Inferior parietal cortex (tissue), 1 donor: ENCODE data around the gene GRB10.
"Not testable (repeated sequence)": the region's sequence is repeated elsewhere in the genome, so short reads cannot be mapped to it uniquely, and the experiment has no call there.

ENCODE experiments used
- DNase-seq: peaks from one replicate; pipeline ENCODE4 v3.0.0-alpha.2; 2016; ENCODE audit errors: extremely low spot score

GRB10 gene

DNA sequence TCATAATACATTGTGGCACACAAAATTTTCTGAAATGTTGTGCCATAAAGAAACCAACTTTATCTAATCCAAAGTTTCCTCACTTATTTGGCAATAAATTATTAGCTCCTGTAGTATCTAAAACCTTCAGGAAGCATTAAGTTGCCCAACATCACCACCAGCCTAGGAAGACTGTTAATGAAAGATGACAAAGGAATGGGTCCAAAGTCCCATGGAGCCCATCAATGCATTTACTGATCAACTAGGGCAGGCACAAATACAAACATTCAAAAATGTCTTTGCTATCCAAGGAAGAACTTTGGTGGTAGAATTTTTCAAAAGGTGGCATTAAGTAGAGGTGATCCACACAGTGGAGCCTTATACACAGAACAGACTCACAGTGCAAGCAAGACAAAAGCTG, 4.5 kb downstream of the GRB10 start:
- no peak for DNase-seq

GRCh38 chr7:50775836-50776235, 6.9 kb downstream of the GRB10 start:
- DNase-seq, result no peak

- no peak for DNase-seq
Observed at GRCh38 chr7:50775231-50775630, 7.5 kb downstream of the GRB10 start.

DNA sequence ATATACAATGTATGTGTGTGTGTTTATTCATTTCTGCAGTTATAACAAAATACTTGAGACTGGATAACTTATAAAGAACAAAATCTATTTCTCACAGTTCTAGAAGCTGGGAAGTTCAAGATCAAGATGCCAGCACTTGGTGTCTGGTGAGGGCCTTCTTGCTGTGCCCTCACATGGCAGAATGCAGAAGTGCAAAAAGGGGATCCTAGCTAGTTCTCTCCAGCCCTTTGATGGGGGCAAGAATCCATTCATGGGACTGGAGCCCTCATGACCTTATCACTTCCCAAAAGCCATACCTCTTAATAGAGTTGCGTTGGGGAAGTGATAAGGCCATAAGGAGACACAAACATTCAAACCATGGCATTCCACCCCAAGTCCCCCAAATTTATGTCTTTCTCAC, 8.4 kb downstream of the GRB10 start:
- no peak for DNase-seq

GRCh38 chr7:50773071-50773470, 9.6 kb downstream of the GRB10 start:
- not testable (repeated sequence) for DNase-seq

- no peak for DNase-seq
Observed at GRCh38 chr7:50771120-50772002, 11.3 kb downstream of the GRB10 start.

DNA sequence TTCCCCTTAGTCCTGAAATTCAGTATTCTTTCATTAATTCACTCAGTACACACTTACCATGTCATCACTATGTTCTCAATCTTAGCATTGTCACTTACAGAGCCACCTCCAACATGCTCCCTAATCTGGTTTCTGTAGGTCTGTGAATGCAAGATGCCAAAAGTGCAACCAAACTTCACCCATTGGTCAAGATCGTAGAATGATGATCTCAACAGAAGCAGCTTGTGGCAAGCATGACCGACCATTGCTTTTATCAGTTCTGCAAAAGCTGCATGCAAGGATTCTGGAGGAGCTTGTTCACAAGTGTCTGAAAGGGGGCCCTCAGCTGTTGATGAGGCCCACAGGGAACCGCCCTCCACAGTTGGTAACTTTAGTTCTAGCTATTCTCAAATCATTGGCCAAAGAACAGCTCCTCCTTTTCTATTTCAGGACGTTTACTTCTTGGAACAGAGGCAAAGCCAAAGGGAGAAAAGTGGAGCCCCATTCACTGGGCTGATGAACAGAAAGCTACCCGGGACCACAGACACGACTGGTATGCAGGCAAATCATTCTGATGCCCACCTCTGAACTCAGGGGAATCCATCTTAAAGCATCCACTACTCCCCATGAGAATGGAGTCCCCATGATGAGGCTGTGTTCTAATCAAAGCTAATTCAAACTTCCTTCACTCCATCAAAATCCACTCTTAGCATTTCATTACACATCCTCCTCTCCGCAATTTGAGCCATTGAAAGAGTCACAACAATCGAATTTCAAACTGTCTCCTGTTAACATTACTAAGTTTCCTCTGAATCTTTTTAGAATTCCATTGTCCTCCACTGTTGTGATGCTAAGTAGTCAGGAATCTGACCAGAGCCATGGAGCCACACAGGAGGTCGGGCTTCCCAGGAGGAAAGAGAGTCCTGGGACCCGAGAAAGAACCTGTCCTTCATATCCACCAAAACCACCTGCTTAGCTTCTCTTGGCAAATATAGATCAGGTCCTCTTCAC, 13.9 kb downstream of the GRB10 start:
- DNase-seq, result no peak

DNA sequence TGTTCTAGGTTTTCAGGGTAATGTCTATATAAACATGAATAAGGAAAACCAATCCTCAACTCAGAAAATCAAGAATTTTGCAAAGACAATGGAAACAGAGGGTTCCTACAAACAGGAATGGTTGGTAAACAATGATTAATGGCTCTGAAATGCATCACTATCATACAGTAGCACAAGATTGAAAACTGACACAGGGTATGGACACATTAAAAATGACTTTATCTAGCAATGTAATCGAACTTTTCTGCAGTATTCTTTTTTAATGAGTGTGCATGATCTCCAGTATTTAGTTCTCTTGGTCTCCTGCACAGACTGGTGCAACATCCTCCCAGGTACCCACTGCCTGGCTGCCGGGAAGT, 15.9 kb downstream of the GRB10 start:
- DNase-seq, result no peak

- DNase-seq, result no peak
Observed at GRCh38 chr7:50766106-50766848, 16.4 kb downstream of the GRB10 start.

DNA sequence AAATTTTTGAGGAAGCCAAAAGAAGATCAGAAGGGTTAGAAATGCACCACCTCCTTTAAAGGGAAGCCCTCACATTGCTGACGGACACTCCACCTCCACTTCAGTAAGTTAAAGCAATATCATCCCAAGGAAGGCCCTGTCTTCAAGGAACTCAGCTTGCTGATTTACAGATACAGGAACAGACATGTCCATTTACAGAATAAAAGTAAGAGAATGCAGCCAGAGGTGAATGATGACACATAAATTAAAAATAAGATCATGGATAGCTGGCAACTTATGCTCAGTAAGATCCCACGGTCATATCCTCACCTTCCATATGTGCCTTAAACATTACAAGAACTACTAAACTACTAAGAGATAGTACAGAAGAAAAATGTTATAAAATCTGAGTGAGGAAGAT, 20.4 kb downstream of the GRB10 start:
- DNase-seq, result no peak

- DNase-seq, result no peak
Observed at GRCh38 chr7:50761713-50762112, 21.0 kb downstream of the GRB10 start.

DNA sequence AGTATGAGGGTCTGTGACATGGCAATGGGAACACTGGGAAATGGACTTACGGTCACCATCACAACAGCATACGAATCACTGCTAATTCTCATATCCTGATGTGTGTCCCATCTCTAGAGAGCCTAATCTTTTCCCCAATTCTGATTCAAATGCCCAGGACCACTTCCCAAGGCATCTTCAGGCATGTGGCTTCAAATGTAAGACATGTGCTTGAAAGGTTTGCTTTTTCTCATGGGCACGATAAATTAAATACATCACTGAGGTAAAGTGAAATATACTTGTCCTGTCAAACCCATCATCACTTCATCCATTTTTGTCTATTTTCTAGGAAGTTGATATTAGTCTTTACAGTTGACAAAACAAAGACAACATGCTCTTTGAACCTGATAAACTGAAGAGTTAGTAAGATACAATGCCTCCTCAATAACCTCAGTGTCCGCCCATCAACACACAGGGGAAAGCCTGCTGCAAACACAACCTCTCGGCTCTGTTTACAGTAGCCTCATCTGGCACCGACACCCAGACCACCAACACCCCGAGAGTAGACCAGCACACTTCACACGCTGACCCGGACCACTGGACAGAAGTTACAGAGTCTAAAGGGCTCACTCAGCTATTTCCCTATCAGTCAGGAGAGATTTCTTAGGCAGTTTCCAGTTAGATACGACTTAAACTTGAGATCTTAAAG, 24.8 kb downstream of the GRB10 start:
- DNase-seq, result no peak

GRCh38 chr7:50756180-50756579, 26.5 kb downstream of the GRB10 start:
- no peak for DNase-seq

GRCh38 chr7:50754684-50755083, 28.0 kb downstream of the GRB10 start:
- DNase-seq, result no peak

DNA sequence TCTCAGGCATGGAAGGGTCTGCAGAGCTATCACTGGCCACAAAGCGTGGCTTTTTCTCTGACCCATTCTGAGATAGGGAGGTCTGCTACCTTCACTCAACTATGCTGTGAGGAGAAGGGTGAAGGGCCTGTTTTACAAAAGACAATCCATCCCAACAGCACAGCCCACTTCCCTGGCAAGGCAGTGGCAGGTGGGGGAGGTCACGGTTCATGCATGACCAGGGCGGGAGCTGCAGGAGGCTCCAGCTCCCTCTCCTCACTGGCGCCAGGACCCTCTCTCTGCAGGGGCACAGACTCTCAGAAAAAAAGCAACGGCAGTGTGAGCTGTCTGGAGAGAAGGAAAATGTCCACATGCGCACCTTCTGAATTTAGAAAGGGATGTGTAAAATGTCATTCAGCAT, 28.5 kb downstream of the GRB10 start:
- no peak for DNase-seq

- DNase-seq, result no peak
Observed at GRCh38 chr7:50752422-50752821, 30.3 kb downstream of the GRB10 start.

DNA sequence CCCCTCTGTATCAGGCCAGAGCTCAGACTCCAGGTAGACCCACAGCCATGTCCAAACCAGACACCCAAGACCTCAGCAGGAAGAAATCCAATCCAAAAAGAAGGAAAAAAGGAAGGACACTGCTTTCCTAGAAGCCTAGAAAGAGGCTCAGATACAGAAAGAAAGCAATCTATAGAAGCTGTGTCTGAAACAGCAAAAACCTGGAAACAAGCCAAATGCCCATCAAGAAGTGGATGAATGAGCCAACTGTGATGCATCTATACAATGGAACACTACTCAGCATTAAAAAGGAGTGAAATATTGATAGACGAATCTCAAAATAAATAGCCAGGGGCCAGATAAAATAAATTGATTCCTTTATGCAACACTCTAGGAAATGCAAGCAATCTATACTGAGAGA, 31.6 kb downstream of the GRB10 start:
- no peak for DNase-seq

DNA sequence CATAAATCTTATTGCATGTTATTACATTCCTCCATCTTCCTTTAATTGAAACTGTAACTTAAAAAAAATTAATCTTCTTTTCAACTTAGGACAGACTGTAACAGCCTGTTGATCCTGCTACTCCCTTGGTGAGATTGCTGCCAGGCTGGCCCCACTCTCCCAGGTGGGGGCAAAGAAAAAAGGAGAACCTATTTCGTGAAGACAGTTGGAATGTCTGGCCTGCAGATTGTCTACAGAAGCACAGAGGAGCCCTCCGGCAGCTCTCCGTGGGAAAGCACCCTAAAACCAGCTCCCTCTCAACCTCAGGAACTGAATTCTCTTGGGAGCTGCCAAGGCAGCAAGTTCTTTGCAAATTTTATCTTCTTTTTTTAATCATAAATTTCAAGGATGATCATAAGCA, 32.8 kb downstream of the GRB10 start:
- no peak for DNase-seq

- DNase-seq, result no peak
Observed at GRCh38 chr7:50748472-50748871, 34.2 kb downstream of the GRB10 start.

GRCh38 chr7:50745835-50746234, 36.9 kb downstream of the GRB10 start:
- DNase-seq, result no peak

- DNase-seq, result no peak
Observed at GRCh38 chr7:50745336-50745735, 37.4 kb downstream of the GRB10 start.
